HepG2 (cell line): Measurements from ENCODE around the gene VSNL1. TPM values are rescaled to one million over a fixed set of nuclear protein-coding genes. Genes with fewer than 3 reads are reported as not detected.

ENCODE experiments used
- ETV5 ChIP-seq: IDR thresholded peaks from 2 replicates; pipeline ENCODE4 v1.6.1; 2018; ENCODE audit warnings: missing biosample characterization, missing genetic modification reagents, inconsistent platforms, borderline replicate concordance
- HNF1A ChIP-seq, 2 experiments: sonication (generic) in 1 of 2; formaldehyde crosslinking in 1 of 2; IDR thresholded peaks; 2 replicates each; pipeline versions ENCODE4 v1.4.0 to v1.6.1; 2016 to 2020; ENCODE audit warnings: borderline replicate concordance in 1 of 2, low read depth in 1 of 2, mild to moderate bottlenecking in 1 of 2, missing genetic modification reagents in 1 of 2
- IRF2 ChIP-seq: IDR thresholded peaks from 2 replicates; pipeline ENCODE4 v1.6.1; 2018; ENCODE audit warnings: missing genetic modification reagents, missing compliant biosample characterization
- KDM5A ChIP-seq: fragments of 200-600 bp; sonication (generic); IDR thresholded peaks from 2 replicates; pipeline ENCODE4 v1.7.0; 2018; ENCODE audit warnings: antibody characterized with exemption, mild to moderate bottlenecking, low read length, borderline replicate concordance
- RBFOX2 ChIP-seq: fragments of 200-400 bp; formaldehyde crosslinking; IDR thresholded peaks from 2 replicates; pipeline ENCODE4 v1.6.1; 2017; ENCODE audit warnings: low read depth, mild to moderate bottlenecking, low read length
- SIN3A ChIP-seq: IDR thresholded peaks from 2 replicates; pipeline ENCODE4 v1.6.1; 2011; ENCODE audit warnings: low read depth, mild to moderate bottlenecking, control low read depth, low read length, borderline replicate concordance
- SUZ12 ChIP-seq: fragments of 150-350 bp; IDR thresholded peaks from 2 replicates; pipeline ENCODE4 v1.6.1; 2014; ENCODE audit warnings: low read depth, low read length
- ZNF431 ChIP-seq: sonication (generic); formaldehyde crosslinking; IDR thresholded peaks from 2 replicates; pipeline ENCODE4 v1.9.0; 2022; ENCODE audit warnings: missing genetic modification reagents, low read depth, mild to moderate bottlenecking, borderline replicate concordance
- ZNF564 ChIP-seq: sonication (generic); formaldehyde crosslinking; IDR thresholded peaks from 2 replicates; pipeline ENCODE4 v1.8.1; 2023; ENCODE audit warnings: mild to moderate bottlenecking, missing genetic modification reagents
- ZNF598 ChIP-seq: sonication (generic); formaldehyde crosslinking; IDR thresholded peaks from 2 replicates; pipeline ENCODE4 v1.5.1; 2020; ENCODE audit warnings: mild to moderate bottlenecking, missing genetic modification reagents, borderline replicate concordance
- ZNF777 ChIP-seq: sonication (generic); formaldehyde crosslinking; IDR thresholded peaks from 2 replicates; pipeline ENCODE4 v1.4.0; 2020; ENCODE audit warnings: missing genetic modification reagents
- ZSCAN29 ChIP-seq: sonication (generic); formaldehyde crosslinking; conservative IDR thresholded peaks from 2 replicates; pipeline ENCODE4 v1.4.0; 2020; ENCODE audit warnings: mild to moderate bottlenecking, missing genetic modification reagents
- ZSCAN31 ChIP-seq: sonication (generic); formaldehyde crosslinking; IDR thresholded peaks from 2 replicates; pipeline ENCODE4 v1.5.0; 2020; ENCODE audit warnings: low read depth, mild to moderate bottlenecking, missing genetic modification reagents
- polyA plus RNA-seq, 8 experiments: library from polyadenylated mRNA; depleted of rRNA in 3 of 8; stranded (reverse) in 7 of 8; unstranded in 1 of 8; fragments of >200 nt; fragmentation: Illumina TruSeq in 4 of 8; extraction: Trizol in 4 of 8; gene quantifications; 2 replicates each; pipeline versions ENCODE4 v1.2.1 to v1.2.3, GENCODE V29; 2011 to 2016; ENCODE audit warnings: low read depth in 4 of 8, missing spikeins in 1 of 8, mixed read lengths in 1 of 8; ENCODE audit not compliant: insufficient read depth in 1 of 8
- total RNA-seq, 5 experiments: library from RNA; depleted of rRNA; stranded (reverse); fragments of >200 nt; fragmentation: Illumina TruSeq; extraction: Trizol; gene quantifications; 2 replicates each; pipeline ENCODE4 v1.2.3, GENCODE V29; 2016; ENCODE audit warnings: low read depth in 1 of 5
- TF ChIP-seq, protein P1 (sequence below): sonication (generic); formaldehyde crosslinking; IDR thresholded peaks from 2 replicates; pipeline ENCODE4 v1.5.0; 2020; ENCODE audit warnings: missing genetic modification reagents

The VSNL1 gene
- total and polyA plus RNA-seq, 2 of the 13 experiments (the other 11 are each of a cell fraction or from before 2014, with no cell fraction given): 63.2 to 95.9 TPM

GRCh38 chr2:17540813-17541530 is 476 bp downstream of the VSNL1 start (continued):
- no peak for TF ChIP-seq HNF1A (IDR thresholded peaks at IDR 0.05; ENCODE audit: low read depth)
- TF ChIP-seq HNF1A (CRISPR knock-in tag; IDR thresholded peaks at IDR 0.05; ENCODE audit: borderline replicate concordance): 0 out of 2 replicates have a peak, but pooled peaks have one; percentile 27
- TF ChIP-seq SUZ12: no peak
- TF ChIP-seq IRF2: 0 out of 2 replicates have a peak, but pooled peaks have one; percentile 6
- TF ChIP-seq ZSCAN31 (CRISPR knock-in tag): 0 out of 2 replicates have a peak, but pooled peaks have one; percentile 24
- TF ChIP-seq ZNF777 (CRISPR knock-in tag): no peak; the same call in 1 of the 2 replicates
- TF ChIP-seq ETV5: no peak
- TF ChIP-seq ZSCAN29 (CRISPR knock-in tag): no peak
- TF ChIP-seq ZNF598 (CRISPR knock-in tag): no peak
- TF ChIP-seq RBFOX2: peak; percentile 24; the same call in 1 of the 2 replicates
- TF ChIP-seq, protein P1, sequence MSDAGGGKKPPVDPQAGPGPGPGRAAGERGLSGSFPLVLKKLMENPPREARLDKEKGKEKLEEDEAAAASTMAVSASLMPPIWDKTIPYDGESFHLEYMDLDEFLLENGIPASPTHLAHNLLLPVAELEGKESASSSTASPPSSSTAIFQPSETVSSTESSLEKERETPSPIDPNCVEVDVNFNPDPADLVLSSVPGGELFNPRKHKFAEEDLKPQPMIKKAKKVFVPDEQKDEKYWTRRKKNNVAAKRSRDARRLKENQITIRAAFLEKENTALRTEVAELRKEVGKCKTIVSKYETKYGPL: no peak
- TF ChIP-seq KDM5A: peak; percentile 47
- TF ChIP-seq SIN3A: peak; percentile 67; the same call in 1 of the 2 replicates
- no peak for TF ChIP-seq ZNF431 (CRISPR knock-in tag)
- TF ChIP-seq ZNF564 (CRISPR knock-in tag): 0 out of 2 replicates have a peak, but pooled peaks have one; percentile 19
